Liver (tissue), 9 donors: ENCODE measurements around the gene KDM7A. TPM values are rescaled to one million over a fixed set of nuclear protein-coding genes. Genes with fewer than 3 reads are reported as not detected.

Source experiments
- DNase-seq: peaks from one replicate; pipeline ENCODE4 v3.0.0-alpha.2; 2017; ENCODE audit warnings: low spot score
- H3K27ac ChIP-seq, 2 donors: one replicate each; pipeline ENCODE4 v1.7.0; 2013; ENCODE audit warnings: inconsistent platforms in 2 of 2, low read length in 2 of 2, control low read depth in 1 of 2, low read depth in 1 of 2, mild to moderate bottlenecking in 1 of 2
- H3K27me3 ChIP-seq, 4 donors: one replicate each; pipeline versions ENCODE4 v1.6.1 to v1.7.0; 2013; ENCODE audit warnings: low read length in 3 of 4, inconsistent platforms in 1 of 4, mild to moderate bottlenecking in 1 of 4, moderate library complexity in 1 of 4; ENCODE audit not compliant: control insufficient read depth in 4 of 4, insufficient read depth in 4 of 4
- H3K36me3 ChIP-seq, 4 donors: one replicate each; pipeline versions ENCODE4 v1.6.1 to v1.7.0; 2013; ENCODE audit warnings: low read length in 3 of 4, mild to moderate bottlenecking in 3 of 4, low read depth in 1 of 4, moderate library complexity in 1 of 4; ENCODE audit not compliant: control insufficient read depth in 4 of 4, insufficient read depth in 3 of 4
- H3K4me1 ChIP-seq, 4 donors: one replicate each; pipeline versions ENCODE4 v1.6.1 to v1.7.0; 2013; ENCODE audit warnings: low read length in 3 of 4, mild to moderate bottlenecking in 3 of 4, moderate library complexity in 1 of 4; ENCODE audit not compliant: control insufficient read depth in 4 of 4, insufficient read depth in 4 of 4
- H3K4me3 ChIP-seq, 3 donors: one replicate each; pipeline versions ENCODE4 v1.6.1 to v1.7.0; 2013; ENCODE audit warnings: low read length in 3 of 3, control low read depth in 1 of 3, low read depth in 1 of 3, mild to moderate bottlenecking in 1 of 3
- H3K9ac ChIP-seq, 2 donors: one replicate each; pipeline ENCODE4 v1.7.0; 2013; ENCODE audit warnings: low read length in 2 of 2, mild to moderate bottlenecking in 2 of 2, moderate library complexity in 2 of 2, control low read depth in 1 of 2, low read depth in 1 of 2
- H3K9me3 ChIP-seq, 4 donors: one replicate each; pipeline versions ENCODE4 v1.6.1 to v1.7.0; 2013; ENCODE audit warnings: low read length in 3 of 4; ENCODE audit not compliant: control insufficient read depth in 4 of 4
- ATF3 ChIP-seq: IDR thresholded peaks from 2 replicates; pipeline ENCODE4 v1.6.1; 2016; ENCODE audit warnings: antibody characterized with exemption
- CTCF ChIP-seq: fragments of 150-350 bp; IDR thresholded peaks from 2 replicates; pipeline ENCODE4 v1.5.1; 2017; ENCODE audit warnings: improper control_type of control experiment, low read depth, low read length; ENCODE audit not compliant: missing input control
- EGR1 ChIP-seq, 2 donors: IDR thresholded peaks; 2 replicates each; pipeline ENCODE4 v1.6.1; 2016 to 2018; ENCODE audit warnings: antibody characterized with exemption in 2 of 2, low read depth in 2 of 2
- FOXA1 ChIP-seq: IDR thresholded peaks from 2 replicates; pipeline ENCODE4 v1.6.1; 2016; ENCODE audit warnings: antibody characterized with exemption
- FOXA2 ChIP-seq: IDR thresholded peaks from 2 replicates; pipeline ENCODE4 v1.6.1; 2016; ENCODE audit warnings: antibody characterized with exemption
- HNF4A ChIP-seq, 2 donors: conservative IDR thresholded peaks; 2 replicates each; pipeline ENCODE4 v1.6.1; 2016; ENCODE audit warnings: antibody characterized with exemption in 2 of 2, mild to moderate bottlenecking in 2 of 2
- JUND ChIP-seq, 2 donors: IDR thresholded peaks; 2 replicates each; pipeline ENCODE4 v1.6.1; 2016; ENCODE audit warnings: antibody characterized with exemption in 2 of 2
- MAX ChIP-seq: IDR thresholded peaks from 2 replicates; pipeline ENCODE4 v1.6.1; 2016; ENCODE audit warnings: antibody characterized with exemption
- REST ChIP-seq: IDR thresholded peaks from 2 replicates; pipeline ENCODE4 v1.6.1; 2016; ENCODE audit warnings: antibody characterized with exemption, mild to moderate bottlenecking
- TAF1 ChIP-seq: conservative IDR thresholded peaks from 2 replicates; pipeline ENCODE4 v1.6.1; 2016; ENCODE audit warnings: antibody characterized with exemption, mild to moderate bottlenecking
- YY1 ChIP-seq: IDR thresholded peaks from 2 replicates; pipeline ENCODE4 v1.6.1; 2016; ENCODE audit warnings: antibody characterized with exemption, mild to moderate bottlenecking
- ZBTB33 ChIP-seq: IDR thresholded peaks from 2 replicates; pipeline ENCODE4 v1.6.1; 2016; ENCODE audit warnings: antibody characterized with exemption
- WGBS: extraction: QIAGEN DNeasy Blood & Tissue Kit; methylation state at CpG from one replicate; pipeline ENCODE4 v1.1.7; 2013; 5-methylcytosine and 5-hydroxymethylcytosine counted together
- polyA plus RNA-seq, 2 donors: library from polyadenylated mRNA; stranded (reverse) in 1 of 2; unstranded in 1 of 2; fragments of 200-250 nt in 1 of 2; fragments of >200 nt in 1 of 2; fragmentation: Nextera tagmentation in 1 of 2; extraction: Ambion mirVana in 1 of 2; gene quantifications; one replicate each; pipeline versions ENCODE4 v1.2.1 to v1.2.3, GENCODE V29; 2013 to 2015
- total RNA-seq, 2 donors: library from RNA; depleted of rRNA; stranded (reverse); fragments of >200 nt; gene quantifications; one replicate each; pipeline ENCODE4 v1.2.3, GENCODE V29; 2014
- donor health status: healthy.
- donor health status: healthy.
- donor health status: healthy.
- donor health status: healthy.
- donor health status: healthy.

KDM7A gene
- total and polyA plus RNA-seq, 4 donors, result 1.9 to 27.5 (median 9.9) TPM

- H3K4me1 ChIP-seq, result peaks cover 0 to 10% (median 9%) of the 10 kb centered on the region in 4 donors
- H3K9me3 ChIP-seq, result no peaks in the 10 kb centered on the region
- no peak for DNase-seq
- WGBS, result 56% methylated on average over 3 of the region's 3 CpGs
- no peak for TF ChIP-seq ZBTB33
- TF ChIP-seq HNF4A (conservative IDR thresholded peaks at IDR 0.05), result no peak
- TF ChIP-seq ATF3, result no peak
- no peak for TF ChIP-seq TAF1
- TF ChIP-seq FOXA1, result no peak
- no peak for TF ChIP-seq JUND (IDR thresholded peaks at IDR 0.05)
- TF ChIP-seq EGR1 (IDR thresholded peaks at IDR 0.05; ENCODE audit: low read depth in 2 of 2), result no peak
- TF ChIP-seq YY1, result no peak
- TF ChIP-seq MAX, result no peak
- TF ChIP-seq REST, result no peak
- H3K4me3 ChIP-seq, result no peak overlapping the region
- H3K27ac ChIP-seq, result no peak overlapping the region
- H3K27me3 ChIP-seq, result no peaks in the 10 kb centered on the region
- no peak overlapping the region for H3K9ac ChIP-seq
- H3K36me3 ChIP-seq, result peaks cover 0 to 6% (median 5%) of the 10 kb centered on the region in 4 donors
Measured at GRCh38 chr7:140053812-140054539, 122.8 kb downstream of the KDM7A start.

GRCh38 chr7:140051820-140052219 lies 125.0 kb downstream of the KDM7A start:
- H3K4me3 ChIP-seq, result no peak overlapping the region
- H3K9me3 ChIP-seq, result no peaks in the 10 kb centered on the region
- H3K27me3 ChIP-seq, result no peaks in the 10 kb centered on the region
- DNase-seq, result no peak
- peaks cover 0 to 5% (median 4%) of the 10 kb centered on the region in 4 donors for H3K36me3 ChIP-seq
- no peak overlapping the region for H3K9ac ChIP-seq
- peaks cover 0 to 22% (median 18%) of the 10 kb centered on the region in 4 donors for H3K4me1 ChIP-seq
- no peak overlapping the region for H3K27ac ChIP-seq
- TF ChIP-seq FOXA2, result no peak
- no peak for TF ChIP-seq CTCF
